Measurements from ENCODE around the gene ALG12.

Gene ALG12

DNA sequence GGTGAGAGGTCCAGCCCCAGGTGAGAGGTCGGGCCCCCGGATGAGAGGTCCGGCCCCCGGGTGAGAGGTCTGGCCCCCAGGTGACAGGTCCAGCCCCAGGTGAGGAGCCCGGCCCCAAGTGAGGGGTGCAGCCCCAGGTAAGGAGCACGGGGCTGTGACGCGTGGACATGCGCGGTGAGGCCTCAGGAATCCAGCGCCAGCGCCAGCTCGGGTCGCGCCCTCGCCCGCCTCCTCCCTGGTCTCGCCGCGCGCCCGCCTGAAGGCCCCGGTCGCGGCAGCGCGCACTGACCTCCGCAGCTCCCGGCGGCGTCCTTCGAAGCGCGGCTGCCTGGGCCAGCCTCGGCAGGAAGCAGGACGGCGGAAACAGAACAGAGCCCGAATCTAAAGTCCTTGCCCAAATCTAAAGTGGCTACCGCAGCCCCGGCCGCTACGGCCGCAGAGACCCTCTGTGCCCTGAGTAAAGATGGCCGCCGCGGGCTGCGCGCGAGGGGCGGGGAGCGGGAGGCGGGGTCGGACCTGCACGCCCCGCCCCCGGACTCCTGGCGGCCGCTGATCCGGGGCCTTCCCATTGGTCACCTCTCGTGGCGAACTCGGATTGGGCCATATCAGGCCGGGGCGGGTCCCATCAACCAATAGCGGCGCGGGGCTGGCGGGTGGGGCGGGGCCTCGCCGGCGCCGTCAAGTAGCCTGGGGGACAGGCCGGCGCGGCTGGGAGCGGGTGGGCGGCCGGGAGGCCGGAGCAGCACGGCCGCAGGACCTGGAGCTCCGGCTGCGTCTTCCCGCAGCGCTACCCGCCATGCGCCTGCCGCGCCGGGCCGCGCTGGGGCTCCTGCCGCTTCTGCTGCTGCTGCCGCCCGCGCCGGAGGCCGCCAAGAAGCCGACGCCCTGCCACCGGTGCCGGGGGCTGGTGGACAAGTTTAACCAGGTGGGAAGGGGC is at the start of gene ALG12, which contains the start of gene CRELD2:
TSS of gene ALG12 (minus strand) at position 465 of the 937 bp plus-strand sequence. CDS start 4,673 bp downstream, outside the sequence.
TSS of gene CRELD2 (plus strand) at position 661 of the 937 bp plus-strand sequence. CDS start at position 797, 136 bp downstream.
- DNase-seq (ENCODE audit: low read depth in 2 of 2, low spot score in 1 of 2): peak; percentile 93 to 94

DNA sequence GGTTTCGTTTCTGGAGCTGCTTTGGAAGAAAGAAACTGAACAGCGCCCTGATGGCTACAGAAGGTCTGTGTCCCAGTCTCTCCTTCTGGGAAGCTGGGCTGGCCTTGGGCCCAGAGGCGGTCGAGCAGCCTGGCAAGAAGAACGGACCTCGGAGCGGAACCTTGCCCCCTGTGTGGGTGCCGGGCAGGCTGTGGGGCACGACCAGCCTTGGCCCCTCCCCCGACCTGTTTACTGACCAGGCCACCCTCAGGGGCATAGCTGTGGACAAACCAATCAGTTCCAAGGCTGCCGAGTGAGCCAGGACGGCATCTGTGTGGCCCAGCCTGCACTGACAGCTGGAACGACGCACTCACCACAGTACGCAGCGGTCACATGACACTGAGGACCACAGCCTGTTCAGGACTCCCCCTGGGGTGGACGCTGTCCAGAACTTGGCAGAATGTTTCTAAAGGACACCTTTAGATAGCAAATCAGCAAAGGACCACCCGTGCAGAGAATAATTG is 49.5 kb upstream of the ALG12 start:
- DNase-seq (ENCODE audit: low read depth in 2 of 2, low spot score in 1 of 2): no peak

DNA sequence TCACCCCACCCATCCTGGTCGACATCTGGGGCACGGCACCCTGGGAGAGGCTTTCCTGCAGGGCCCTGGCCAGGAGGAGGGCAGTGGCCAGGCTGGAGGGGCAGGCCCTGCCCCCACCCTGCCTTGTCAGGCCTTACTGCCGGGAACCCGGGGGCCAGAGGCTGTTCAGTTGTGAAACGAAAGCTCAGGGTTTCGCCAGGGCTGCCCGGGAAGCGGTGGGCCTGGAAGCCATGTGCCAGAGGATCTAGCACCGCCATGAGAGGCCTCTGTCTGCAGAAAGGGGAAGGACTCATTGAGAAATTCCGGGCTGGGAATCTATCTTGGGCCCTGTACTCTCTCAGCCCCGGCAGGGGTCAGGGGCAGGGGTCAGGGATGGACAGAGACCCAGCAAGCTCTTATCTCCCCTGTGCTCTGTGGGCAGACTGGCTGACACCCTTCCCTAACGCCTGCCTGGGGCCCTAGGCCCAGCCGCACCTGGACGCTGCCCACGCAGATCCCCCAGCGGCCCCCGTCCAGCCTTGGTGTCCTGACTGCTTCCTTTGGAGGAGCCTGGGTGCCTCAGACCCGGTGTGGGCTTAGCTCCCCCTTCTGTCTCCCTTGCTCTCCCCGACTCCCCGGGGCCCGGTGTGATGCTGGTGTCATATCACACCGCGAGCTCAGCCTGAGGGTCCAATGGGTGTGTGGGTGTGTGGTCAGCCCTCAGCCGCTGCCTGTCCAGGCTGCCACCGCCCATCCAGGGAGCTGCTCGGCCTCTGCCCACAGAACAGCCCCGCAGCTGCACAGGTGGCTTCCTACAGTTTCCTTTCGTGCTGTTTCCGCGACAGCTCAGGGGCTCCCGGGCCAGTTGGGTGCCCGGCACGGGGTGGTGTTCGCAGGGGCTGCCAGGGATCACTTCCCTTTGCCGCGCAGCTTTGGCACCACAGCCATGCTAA is 48.8 kb upstream of the ALG12 start:
- DNase-seq (ENCODE audit: low read depth in 2 of 2, low spot score in 1 of 2): no peak

DNA sequence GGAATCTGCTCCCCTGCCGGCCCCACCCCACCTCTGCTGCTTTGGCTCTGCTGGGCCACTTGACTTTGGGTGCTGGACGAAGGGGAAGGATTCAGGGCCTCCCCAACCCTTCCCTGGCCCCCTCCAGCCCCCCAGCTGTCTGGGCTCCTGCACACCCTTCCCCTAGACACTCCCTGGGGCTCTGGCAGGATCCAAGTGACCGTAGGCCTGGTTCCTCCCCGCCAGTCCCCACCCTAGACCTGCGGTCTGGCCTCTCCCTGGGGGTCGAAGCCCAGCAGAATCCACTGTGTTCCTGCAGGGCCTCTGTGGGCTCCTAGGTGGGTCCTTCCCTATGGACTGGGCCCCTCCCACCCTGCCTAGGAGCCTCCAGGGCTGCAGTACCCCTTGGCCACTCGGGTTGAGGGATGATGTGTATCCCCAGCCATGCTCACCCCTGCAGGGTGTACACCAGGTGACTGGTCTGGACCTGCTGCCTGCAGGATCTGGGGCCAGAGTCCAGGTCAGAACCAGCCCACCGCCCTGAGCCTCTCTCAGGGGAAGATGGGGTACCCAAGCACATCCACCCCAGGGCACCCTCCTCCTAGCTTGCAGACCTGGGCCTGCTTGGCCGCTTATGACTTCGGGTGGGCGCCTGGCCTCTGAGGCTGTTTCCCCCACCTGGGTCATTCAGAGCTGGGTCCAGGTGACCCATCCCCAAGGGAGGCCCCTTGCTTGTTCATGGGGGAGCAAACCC is 48.0 kb upstream of the ALG12 start:
- no peak for DNase-seq (ENCODE audit: low read depth in 2 of 2, low spot score in 1 of 2)

DNA sequence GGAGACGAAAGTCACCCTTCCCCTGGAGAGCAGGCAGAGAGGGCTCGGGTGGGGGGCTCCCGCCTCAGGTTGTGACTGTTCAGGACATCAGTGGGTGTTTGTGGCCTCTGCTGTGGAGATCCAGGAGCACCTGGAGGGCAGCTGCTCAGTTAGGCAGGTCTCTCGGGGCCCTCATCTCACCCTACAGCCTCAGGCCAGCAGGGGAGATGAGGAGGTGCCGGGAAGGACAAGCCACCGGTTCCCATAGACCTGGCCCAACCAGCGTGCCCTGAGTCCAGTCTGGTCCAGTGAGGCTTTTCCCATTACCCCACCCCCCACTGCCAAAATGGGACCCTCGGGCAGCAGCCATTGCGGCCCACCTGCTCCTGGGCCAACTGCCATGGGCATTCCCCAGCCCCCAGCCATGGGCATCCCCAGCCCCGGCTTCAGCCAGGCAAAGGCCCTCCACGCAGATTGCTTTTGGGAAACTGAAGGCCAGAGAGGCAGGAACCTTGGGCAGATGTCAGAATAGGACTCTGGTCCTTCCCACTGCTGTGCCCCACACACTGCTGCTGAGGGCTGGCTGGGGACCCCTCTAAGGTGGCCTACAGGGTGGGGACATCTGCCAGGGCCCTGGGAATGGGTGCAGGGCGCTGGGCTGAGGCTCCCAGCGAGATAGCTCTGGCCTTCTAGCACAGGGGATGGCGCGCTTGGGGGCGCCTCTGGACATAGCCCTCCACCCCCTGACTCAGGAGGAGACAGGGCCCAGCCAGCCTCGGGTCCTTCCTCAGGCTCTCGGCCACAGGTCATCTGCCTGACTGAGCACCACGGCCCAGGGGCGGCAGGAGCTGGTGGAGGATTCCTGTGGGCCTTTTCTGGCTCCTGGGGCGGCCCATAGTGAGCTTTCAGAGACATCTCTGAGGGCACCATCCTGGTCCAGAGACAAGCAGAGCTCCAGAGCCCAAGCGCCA is 47.1 kb upstream of the ALG12 start:
- no peak for DNase-seq (ENCODE audit: low read depth in 2 of 2, low spot score in 1 of 2)

DNA sequence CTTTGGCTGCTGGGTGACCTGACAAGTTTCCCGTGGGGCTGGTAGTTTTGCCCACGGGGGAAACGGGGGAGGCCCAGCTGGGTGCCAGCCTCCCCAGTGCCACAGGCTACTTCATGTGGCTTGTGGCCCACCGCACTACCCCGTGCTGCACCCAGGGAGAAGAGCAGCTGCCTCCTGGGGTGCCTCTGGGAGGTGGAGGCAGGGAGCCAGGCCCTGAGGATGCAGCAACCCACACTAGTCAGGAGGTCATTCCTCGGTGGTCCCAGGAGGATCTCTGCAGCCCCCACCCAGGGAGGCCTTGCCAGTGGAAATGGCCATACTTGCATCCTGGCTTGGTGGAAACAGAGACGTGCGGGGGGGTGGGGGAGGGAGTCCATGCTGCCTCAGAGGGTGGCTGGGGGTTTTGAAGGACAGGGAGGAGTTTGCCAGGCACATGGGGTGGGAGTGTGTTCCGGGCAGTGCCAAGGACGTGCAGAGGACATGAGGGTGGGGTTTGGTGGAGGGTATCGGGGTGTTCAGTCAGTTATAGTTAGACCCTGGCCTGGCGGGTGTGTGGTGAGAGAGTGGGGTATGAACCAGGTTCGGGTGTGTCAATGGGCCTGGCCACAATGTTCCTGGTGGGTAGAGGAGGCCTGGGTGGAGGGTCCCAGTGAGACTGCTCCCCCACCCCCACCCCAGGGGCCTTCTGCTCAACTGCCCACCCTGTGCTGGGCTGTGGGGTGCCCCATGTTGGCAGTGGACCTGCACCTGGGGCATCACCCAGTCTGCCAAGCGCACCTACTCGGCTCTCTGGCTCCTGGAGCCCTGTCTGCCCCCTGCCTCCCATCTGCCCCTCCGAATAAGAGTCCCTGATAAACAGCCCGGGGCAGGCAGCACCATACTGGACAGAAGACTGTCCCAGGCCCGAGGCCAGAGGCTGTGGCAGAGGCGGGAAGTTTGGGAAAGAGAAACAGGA is 46.2 kb upstream of the ALG12 start:
- no peak for DNase-seq (ENCODE audit: low read depth in 2 of 2, low spot score in 1 of 2)

DNA sequence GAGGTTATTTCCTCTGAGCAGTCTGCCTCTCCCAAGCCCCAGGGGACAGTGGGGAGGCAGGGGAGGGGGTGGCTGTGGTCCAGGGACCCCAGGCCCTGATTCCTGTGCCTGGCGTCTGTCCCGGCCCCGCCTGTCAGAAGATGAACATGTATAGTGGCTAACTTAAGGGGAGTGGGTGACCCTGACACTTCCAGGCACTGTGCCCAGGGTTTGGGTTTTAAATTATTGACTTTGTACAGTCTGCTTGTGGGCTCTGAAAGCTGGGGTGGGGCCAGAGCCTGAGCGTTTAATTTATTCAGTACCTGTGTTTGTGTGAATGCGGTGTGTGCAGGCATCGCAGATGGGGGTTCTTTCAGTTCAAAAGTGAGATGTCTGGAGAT is 45.4 kb upstream of the ALG12 start:
- DNase-seq (ENCODE audit: low read depth in 2 of 2, low spot score in 1 of 2): no peak

DNA sequence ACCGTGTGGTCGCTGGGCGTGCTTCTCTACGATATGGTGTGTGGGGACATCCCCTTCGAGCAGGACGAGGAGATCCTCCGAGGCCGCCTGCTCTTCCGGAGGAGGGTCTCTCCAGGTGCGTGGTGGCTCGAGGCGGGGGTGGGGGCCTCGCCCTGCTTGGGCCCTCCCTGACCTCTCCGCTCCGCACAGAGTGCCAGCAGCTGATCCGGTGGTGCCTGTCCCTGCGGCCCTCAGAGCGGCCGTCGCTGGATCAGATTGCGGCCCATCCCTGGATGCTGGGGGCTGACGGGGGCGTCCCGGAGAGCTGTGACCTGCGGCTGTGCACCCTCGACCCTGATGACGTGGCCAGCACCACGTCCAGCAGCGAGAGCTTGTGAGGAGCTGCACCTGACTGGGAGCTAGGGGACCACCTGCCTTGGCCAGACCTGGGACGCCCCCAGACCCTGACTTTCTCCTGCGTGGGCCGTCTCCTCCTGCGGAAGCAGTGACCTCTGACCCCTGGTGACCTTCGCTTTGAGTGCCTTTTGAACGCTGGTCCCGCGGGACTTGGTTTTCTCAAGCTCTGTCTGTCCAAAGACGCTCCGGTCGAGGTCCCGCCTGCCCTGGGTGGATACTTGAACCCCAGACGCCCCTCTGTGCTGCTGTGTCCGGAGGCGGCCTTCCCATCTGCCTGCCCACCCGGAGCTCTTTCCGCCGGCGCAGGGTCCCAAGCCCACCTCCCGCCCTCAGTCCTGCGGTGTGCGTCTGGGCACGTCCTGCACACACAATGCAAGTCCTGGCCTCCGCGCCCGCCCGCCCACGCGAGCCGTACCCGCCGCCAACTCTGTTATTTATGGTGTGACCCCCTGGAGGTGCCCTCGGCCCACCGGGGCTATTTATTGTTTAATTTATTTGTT is 44.8 kb upstream of the ALG12 start:
- no peak for DNase-seq (ENCODE audit: low read depth in 2 of 2, low spot score in 1 of 2)

DNA sequence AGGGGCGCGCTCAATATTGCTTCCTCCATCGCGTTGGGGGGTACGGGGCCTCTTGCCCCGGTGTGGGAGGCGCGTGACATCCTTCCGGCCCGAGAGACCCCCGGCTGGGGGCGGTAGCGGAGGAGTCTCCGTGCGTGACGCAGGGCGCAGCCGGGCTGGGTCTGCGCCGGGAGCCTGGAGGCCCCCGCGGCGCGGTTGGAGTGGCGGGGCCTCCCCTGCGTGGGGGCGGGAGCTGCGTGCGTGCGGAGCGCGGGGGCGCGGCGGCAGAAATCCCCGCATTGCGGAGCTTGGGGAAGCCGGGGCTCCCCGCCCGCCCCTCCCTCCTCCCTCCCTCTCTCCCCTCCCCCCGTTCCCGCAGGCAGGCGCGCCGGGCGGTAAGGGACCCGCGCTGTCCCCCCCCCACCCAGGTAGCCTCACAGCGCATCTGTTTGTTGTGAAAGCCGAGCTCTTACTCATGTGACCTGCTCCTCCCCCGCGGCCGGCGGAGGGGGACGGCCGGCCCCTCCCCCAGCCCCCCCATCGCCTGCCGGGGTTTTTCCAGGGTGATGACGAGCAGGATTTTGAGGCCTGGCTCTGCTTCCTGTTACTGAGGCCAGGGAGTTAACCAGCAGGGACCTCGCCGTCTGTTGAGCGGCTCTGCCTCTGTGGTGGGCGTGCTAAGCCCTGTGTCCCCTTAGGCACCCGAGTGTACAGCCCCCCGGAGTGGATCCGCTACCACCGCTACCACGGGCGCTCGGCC is 43.9 kb upstream of the ALG12 start:
- DNase-seq (ENCODE audit: low read depth in 2 of 2, low spot score in 1 of 2): peak; percentile 69 to 84

DNA sequence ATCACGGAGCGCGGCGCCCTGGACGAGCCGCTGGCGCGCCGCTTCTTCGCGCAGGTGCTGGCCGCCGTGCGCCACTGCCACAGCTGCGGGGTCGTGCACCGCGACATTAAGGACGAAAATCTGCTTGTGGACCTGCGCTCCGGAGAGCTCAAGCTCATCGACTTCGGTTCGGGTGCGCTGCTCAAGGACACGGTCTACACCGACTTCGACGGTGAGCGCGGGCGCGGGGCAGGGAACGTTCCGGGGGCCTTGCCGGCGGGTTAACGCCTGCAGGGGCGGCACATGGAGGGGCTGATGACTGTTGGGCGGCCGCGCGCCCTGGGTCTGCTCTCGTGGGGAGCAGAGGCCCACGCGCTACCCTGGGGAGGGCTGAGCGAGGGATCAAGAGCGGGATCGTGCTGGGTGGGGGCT is 43.4 kb upstream of the ALG12 start:
- no peak for DNase-seq (ENCODE audit: low read depth in 2 of 2, low spot score in 1 of 2)

DNA sequence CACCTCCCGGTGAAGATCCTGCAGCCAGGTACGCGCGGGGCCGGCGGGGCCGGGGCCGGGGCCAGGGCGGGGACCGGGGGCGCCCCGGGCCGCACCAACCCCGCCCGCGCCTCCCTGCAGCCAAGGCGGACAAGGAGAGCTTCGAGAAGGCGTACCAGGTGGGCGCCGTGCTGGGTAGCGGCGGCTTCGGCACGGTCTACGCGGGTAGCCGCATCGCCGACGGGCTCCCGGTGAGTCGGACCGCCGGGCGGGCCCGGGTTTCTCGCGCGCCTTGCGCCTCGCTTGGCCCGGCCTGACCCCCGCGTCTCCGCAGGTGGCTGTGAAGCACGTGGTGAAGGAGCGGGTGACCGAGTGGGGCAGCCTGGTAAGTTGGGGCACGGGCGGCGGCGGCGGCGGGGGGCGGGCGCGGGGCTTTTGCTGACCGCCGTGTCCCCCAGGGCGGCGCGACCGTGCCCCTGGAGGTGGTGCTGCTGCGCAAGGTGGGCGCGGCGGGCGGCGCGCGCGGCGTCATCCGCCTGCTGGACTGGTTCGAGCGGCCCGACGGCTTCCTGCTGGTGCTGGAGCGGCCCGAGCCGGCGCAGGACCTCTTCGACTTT is 42.9 kb upstream of the ALG12 start:
- DNase-seq (ENCODE audit: low read depth in 2 of 2, low spot score in 1 of 2): no peak

DNA sequence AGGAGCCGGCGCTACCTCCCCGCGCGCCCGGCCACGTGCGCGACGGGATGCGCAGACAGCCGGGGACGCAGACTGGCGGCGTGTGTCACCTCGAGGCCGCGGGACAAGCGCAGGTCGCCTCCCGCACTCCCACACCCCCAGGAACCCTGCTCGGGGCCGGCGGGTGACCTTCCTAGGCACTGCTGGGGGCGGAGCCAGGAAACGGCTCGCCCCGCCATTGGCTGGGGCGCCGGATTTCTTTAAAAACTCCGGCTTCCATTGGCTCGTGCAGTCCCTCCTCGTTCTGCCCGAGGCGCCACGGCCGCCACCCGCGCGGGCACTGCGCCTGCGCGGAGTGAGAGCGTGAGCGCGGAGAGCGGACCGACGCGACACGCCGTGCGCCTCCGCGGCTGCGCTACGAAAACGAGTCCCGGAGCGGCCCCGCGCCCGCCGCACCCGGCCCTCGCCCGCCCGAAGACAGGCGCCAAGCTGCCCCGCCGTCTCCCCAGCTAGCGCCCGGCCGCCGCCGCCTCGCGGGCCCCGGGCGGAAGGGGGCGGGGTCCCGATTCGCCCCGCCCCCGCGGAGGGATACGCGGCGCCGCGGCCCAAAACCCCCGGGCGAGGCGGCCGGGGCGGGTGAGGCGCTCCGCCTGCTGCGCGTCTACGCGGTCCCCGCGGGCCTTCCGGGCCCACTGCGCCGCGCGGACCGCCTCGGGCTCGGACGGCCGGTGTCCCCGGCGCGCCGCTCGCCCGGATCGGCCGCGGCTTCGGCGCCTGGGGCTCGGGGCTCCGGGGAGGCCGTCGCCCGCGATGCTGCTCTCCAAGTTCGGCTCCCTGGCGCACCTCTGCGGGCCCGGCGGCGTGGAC is 42.1 kb upstream of the ALG12 start, which contains the start of gene PIM3:
TSS of gene PIM3 (plus strand) at position 614 of the 846 bp plus-strand sequence. CDS start at position 790, 176 bp downstream.
- DNase-seq (ENCODE audit: low read depth in 2 of 2, low spot score in 1 of 2): peak; percentile 79 to 93

DNA sequence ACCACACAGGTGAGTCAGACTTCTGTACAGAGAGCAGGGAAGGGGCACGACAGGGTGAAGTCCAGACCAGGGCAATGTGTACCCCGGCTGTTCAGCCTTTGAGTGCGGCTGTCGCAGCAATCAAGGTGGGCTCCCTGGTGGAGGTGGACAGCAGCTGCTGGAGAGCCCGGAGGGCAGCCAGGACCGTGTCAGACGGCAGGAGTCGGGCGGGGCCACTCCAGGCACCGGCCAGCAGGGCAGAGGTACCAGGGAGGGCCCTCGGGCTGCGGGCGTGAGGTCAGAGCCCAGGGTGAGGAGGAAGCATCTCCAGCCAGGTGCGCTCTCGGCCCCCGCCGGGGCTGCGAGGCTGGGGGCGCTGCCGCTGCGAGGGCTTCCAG is 41.5 kb upstream of the ALG12 start:
- no peak for DNase-seq (ENCODE audit: low read depth in 2 of 2, low spot score in 1 of 2)

DNA sequence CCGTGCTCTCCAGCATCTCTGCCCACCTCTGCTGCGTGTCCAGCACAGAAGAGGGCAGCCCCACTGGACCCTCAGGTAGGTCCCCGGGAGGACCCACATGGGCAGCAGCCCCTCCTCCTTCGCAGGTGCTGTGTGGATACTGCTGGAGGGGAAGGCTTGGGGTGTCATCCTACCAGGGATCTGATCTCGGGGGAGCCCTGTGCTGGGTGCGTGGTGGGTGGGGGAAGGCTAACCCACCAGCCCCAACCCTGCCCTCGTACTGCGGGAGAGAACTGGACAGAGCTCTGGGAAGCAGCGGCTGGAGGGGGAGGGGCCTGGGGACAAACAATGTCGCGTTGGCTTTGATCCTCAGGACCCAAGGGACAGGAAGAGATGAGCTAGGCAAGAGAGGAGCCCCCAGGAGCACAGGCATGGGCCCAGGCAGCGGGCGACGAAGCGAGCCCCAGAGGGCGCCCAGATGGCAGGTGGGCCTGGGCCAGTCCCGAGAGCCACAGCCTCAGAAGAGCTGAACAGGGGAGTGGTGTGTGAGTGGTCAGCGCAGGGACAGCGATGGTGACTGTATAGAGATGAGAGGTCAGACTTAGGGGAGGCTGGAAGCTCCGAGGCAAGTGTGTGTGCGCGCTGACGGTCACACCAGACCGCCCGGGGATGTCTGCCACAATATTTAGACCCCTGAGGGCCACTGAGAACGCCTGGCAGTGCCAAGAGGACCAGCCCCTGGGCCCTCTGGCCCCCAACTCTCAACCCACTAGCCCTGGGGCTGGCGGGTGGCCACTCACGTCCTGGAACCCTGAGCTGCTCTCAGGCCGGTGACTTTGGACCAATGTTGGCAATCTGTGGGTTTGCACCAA is 40.9 kb upstream of the ALG12 start:
- DNase-seq (ENCODE audit: low read depth in 2 of 2, low spot score in 1 of 2): no peak

All from stimulated activated CD8-positive, alpha-beta memory T cell treated with anti-CD3 and anti-CD28 coated beads, Interleukin-4, amount 100 ng/mL, for 4 hours (primary cell).